HG02884 (cell line): Measurements from ENCODE around the gene PPP6R2.

Source experiments
- ATAC-seq: cut with Tn5 transposase; IDR thresholded peaks from one replicate; pipeline ENCODE4 v1.9.1; 2021; ENCODE audit warnings: mild to moderate bottlenecking, moderate library complexity; ENCODE audit not compliant: unreplicated experiment

PPP6R2 gene

GRCh38 chr22:50342651-50343540 lies at the start of gene PPP6R2:
TSS of gene PPP6R2 (plus strand) at chr22:50343327. CDS start at chr22:50393909, 50,582 bp downstream.
- ATAC-seq = peak; percentile 58

- ATAC-seq = no peak
Measured at GRCh38 chr22:50293441-50294318, 49.4 kb upstream of the PPP6R2 start.

- no peak for ATAC-seq
Measured at GRCh38 chr22:50294319-50294656, 48.8 kb upstream of the PPP6R2 start.

GRCh38 chr22:50296658-50297490 lies 46.3 kb upstream of the PPP6R2 start:
- no peak for ATAC-seq

GRCh38 chr22:50297510-50298265 lies 45.4 kb upstream of the PPP6R2 start:
- ATAC-seq = no peak

GRCh38 chr22:50298266-50298637 lies 44.9 kb upstream of the PPP6R2 start:
- no peak for ATAC-seq

GRCh38 chr22:50298937-50299784 lies 44.0 kb upstream of the PPP6R2 start:
- ATAC-seq = no peak

- no peak for ATAC-seq
Measured at GRCh38 chr22:50299785-50300619, 43.1 kb upstream of the PPP6R2 start.

GRCh38 chr22:50300620-50301257 lies 42.4 kb upstream of the PPP6R2 start:
- no peak for ATAC-seq

GRCh38 chr22:50301581-50301991 lies 41.5 kb upstream of the PPP6R2 start:
- no peak for ATAC-seq

- ATAC-seq = no peak
Measured at GRCh38 chr22:50302041-50302541, 41.0 kb upstream of the PPP6R2 start.

- no peak for ATAC-seq
Measured at GRCh38 chr22:50302564-50302963, 40.6 kb upstream of the PPP6R2 start.

GRCh38 chr22:50303515-50303847 lies 39.6 kb upstream of the PPP6R2 start:
- ATAC-seq = no peak

GRCh38 chr22:50303848-50304527 lies 39.1 kb upstream of the PPP6R2 start:
- no peak for ATAC-seq

GRCh38 chr22:50304528-50305392 lies 38.4 kb upstream of the PPP6R2 start:
- ATAC-seq = no peak

GRCh38 chr22:50305393-50305922 lies 37.7 kb upstream of the PPP6R2 start:
- ATAC-seq = no peak
